Measurements from ENCODE around the gene GOSR2.

DNA sequence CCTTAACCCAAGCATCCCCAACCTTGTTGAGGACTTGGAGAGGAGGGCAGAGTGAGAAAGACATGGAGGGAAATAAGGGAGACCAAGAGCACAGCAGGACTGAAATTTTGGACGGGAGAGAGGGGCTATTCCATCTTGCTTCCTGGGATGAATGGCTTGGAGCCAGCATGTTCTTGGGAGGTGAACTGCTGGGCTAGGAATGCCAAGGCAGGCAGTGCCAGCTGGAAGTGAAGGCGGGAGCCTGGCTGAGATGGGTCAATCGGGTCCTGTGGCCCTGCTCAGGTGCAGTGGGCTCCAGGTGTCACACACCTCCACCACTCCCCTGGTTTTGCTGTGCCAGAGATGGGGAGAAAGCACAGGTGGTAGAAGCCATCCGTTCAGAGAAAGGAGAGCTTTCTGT, 46.0 kb upstream of the GOSR2 start:
- no peak for TF ChIP-seq EP300 (IDR thresholded peaks at IDR 0.05; ENCODE audit: low read length)
- TF ChIP-seq, protein P1, sequence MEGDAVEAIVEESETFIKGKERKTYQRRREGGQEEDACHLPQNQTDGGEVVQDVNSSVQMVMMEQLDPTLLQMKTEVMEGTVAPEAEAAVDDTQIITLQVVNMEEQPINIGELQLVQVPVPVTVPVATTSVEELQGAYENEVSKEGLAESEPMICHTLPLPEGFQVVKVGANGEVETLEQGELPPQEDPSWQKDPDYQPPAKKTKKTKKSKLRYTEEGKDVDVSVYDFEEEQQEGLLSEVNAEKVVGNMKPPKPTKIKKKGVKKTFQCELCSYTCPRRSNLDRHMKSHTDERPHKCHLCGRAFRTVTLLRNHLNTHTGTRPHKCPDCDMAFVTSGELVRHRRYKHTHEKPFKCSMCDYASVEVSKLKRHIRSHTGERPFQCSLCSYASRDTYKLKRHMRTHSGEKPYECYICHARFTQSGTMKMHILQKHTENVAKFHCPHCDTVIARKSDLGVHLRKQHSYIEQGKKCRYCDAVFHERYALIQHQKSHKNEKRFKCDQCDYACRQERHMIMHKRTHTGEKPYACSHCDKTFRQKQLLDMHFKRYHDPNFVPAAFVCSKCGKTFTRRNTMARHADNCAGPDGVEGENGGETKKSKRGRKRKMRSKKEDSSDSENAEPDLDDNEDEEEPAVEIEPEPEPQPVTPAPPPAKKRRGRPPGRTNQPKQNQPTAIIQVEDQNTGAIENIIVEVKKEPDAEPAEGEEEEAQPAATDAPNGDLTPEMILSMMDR (IDR thresholded peaks at IDR 0.05 in 2 of 3, conservative IDR thresholded peaks at IDR 0.05 in 1 of 3; ENCODE audit: insufficient read depth in 2 of 3, low read depth in 1 of 3, low read length in 3 of 3): no peak
